Omental fat pad (tissue), 4 donors: ENCODE data around the gene DPH2. TPM values are rescaled to one million over a fixed set of nuclear protein-coding genes. Genes with fewer than 3 reads are reported as not detected.

Source experiments
- ATAC-seq: fragments of 150-250 bp; one replicate; pipeline ENCODE4 v1.9.1; 2016; ENCODE audit warnings: mild to moderate bottlenecking, moderate library complexity; ENCODE audit not compliant: low FRiP score
- DNase-seq: peaks from one replicate; pipeline ENCODE4 v3.0.0-alpha.2; 2019; ENCODE audit warnings: low spot score
- total RNA-seq, 4 donors: library from RNA; depleted of rRNA; stranded (reverse); fragments of >200 nt; gene quantifications; one replicate each; pipeline ENCODE4 v1.1.0, GENCODE V29; 2016
- TF ChIP-seq, protein P1 (sequence below), 3 donors: fragments of 450-650 bp; IDR thresholded peaks; one replicate each; pipeline ENCODE4 v1.5.1; 2016 to 2017; ENCODE audit warnings: antibody characterized with exemption in 3 of 3, mild to moderate bottlenecking in 3 of 3, moderate library complexity in 2 of 3

DPH2 gene
- total RNA-seq, 4 donors from 2014 or later, result 18.1 to 67.5 (median 23.1) TPM

DNA sequence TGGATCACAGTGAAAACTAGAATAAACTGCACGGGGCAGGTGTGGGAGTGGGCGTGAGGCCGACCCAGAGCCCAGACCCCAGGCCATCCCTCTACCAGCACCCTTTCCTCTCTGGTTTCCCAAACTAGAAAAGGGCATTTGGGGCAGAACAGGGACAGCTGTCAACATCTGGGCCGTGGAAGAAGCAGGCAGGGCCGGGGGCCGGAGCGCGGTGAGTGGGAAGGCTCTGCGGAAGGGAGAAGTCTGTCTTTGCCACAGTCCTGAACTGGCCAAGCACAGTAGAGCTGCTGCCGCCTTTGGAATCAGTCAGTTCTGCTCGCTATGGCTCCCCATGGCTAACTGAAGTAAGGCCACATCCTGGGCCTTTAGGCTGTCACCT, 28.2 kb downstream of the DPH2 start:
- DNase-seq, result no peak
- TF ChIP-seq, protein P1, sequence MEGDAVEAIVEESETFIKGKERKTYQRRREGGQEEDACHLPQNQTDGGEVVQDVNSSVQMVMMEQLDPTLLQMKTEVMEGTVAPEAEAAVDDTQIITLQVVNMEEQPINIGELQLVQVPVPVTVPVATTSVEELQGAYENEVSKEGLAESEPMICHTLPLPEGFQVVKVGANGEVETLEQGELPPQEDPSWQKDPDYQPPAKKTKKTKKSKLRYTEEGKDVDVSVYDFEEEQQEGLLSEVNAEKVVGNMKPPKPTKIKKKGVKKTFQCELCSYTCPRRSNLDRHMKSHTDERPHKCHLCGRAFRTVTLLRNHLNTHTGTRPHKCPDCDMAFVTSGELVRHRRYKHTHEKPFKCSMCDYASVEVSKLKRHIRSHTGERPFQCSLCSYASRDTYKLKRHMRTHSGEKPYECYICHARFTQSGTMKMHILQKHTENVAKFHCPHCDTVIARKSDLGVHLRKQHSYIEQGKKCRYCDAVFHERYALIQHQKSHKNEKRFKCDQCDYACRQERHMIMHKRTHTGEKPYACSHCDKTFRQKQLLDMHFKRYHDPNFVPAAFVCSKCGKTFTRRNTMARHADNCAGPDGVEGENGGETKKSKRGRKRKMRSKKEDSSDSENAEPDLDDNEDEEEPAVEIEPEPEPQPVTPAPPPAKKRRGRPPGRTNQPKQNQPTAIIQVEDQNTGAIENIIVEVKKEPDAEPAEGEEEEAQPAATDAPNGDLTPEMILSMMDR (IDR thresholded peaks at IDR 0.05), result no peak
- ATAC-seq, result no peak

DNA sequence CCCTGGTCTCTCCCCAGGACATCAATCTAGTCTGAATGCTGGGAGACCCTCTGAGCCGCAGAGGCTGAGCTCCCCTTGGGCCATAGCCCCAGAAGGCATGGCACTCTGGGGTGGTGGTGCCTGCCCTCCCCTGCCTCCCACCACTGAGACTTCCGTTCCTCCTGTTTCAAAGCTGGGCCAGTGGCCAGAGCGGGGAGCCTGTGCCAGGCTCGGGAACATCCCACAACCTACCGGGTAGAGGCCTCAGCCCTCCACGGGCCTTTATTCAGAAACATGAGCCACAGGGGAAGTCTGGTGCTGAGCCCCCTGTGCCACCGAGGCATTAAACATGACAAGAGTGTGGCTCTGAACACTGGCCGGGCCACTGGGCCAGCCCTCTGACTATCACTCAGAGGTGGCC, 29.6 kb downstream of the DPH2 start:
- DNase-seq (no peak), ATAC-seq (peak; percentile 26)

GRCh38 chr1:44000122-44000665, 30.4 kb downstream of the DPH2 start:
- TF ChIP-seq, protein P1 (IDR thresholded peaks at IDR 0.05), result no peak
- ATAC-seq, result no peak
- DNase-seq, result no peak

More for the DNA sequence above, 29.6 kb downstream of the DPH2 start:
- TF ChIP-seq, protein P1 (IDR thresholded peaks at IDR 0.05), result no peak

DNA sequence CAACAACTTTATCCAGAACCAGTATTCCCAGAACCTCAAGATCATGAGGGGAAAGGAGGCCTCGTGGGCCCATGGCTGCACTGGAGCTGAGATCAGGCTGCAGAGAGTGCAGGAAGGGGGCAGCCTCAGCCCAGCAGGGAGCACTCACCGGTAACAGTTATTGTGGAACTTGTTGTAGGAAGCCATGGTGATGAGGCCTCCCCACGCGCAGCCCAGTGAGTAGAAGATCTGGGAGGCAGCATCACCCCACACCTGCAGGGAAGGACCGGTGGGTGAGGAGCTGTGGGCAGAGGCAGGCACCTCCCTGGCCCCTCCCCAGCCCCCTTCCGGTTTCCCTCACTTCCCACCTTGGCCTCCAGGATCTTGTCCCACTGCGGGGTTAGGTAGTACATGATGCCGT, 32.4 kb downstream of the DPH2 start:
- TF ChIP-seq, protein P1 (IDR thresholded peaks at IDR 0.05), result no peak
- ATAC-seq, result no peak
- DNase-seq, result no peak

- ATAC-seq (no peak), DNase-seq (no peak)
- TF ChIP-seq, protein P1 (IDR thresholded peaks at IDR 0.05), result no peak
Measured at GRCh38 chr1:44002606-44003157, 32.9 kb downstream of the DPH2 start.

- TF ChIP-seq, protein P1 (IDR thresholded peaks at IDR 0.05), result no peak
- no peak for ATAC-seq
- no peak for DNase-seq
Measured at GRCh38 chr1:44008259-44008658, 38.4 kb downstream of the DPH2 start.

- TF ChIP-seq, protein P1 (IDR thresholded peaks at IDR 0.05), result no peak
- no peak for ATAC-seq
- DNase-seq, result no peak
Measured at GRCh38 chr1:44010935-44011471, 41.2 kb downstream of the DPH2 start.
